GM12865 (cell line): ENCODE results near the gene CABLES1.
A peak's percentile ranks its signal among the peaks of the same experiment; 100 is the strongest.

Experiments
- DNase-seq: peaks from one replicate; pipeline ENCODE4 v3.0.0; 2010; ENCODE audit warnings: low read depth
- H3K4me3 ChIP-seq: 2 replicates; pipeline ENCODE4 v1.5.1; 2011; ENCODE audit warnings: mild to moderate bottlenecking, low read depth, low read length, control low read depth
- CTCF ChIP-seq: IDR thresholded peaks from 2 replicates; pipeline ENCODE4 v1.5.1; 2011; ENCODE audit warnings: low read length, control low read depth, low read depth, inconsistent platforms; ENCODE audit not compliant: insufficient read depth; ENCODE audit errors: missing control alignments

CABLES1 gene

GRCh38 chr18:23159344-23159743 is 24.1 kb downstream of the CABLES1 start:
- no peak overlapping the region for H3K4me3 ChIP-seq
- no peak for TF ChIP-seq CTCF
- DNase-seq: no peak

GRCh38 chr18:23162473-23162872 is 27.2 kb downstream of the CABLES1 start:
- no peak overlapping the region for H3K4me3 ChIP-seq
- TF ChIP-seq CTCF: no peak
- DNase-seq: no peak

GRCh38 chr18:23163786-23164533 is 28.7 kb downstream of the CABLES1 start:
- H3K4me3 ChIP-seq: no peak overlapping the region
- no peak for TF ChIP-seq CTCF
- no peak for DNase-seq

- TF ChIP-seq CTCF: no peak
- no peak overlapping the region for H3K4me3 ChIP-seq
Observed at GRCh38 chr18:23165271-23166068, 30.2 kb downstream of the CABLES1 start.

GRCh38 chr18:23166891-23167541 is 31.7 kb downstream of the CABLES1 start:
- DNase-seq: no peak
- no peak overlapping the region for H3K4me3 ChIP-seq
- TF ChIP-seq CTCF: no peak

More at GRCh38 chr18:23165271-23166068, 30.2 kb downstream of the CABLES1 start:
- peak; percentile 58 for DNase-seq

GRCh38 chr18:23169673-23170044 is 34.4 kb downstream of the CABLES1 start:
- no peak overlapping the region for H3K4me3 ChIP-seq
- TF ChIP-seq CTCF: no peak
- DNase-seq: no peak
